Measurements from ENCODE around the gene FUT8.

DNA sequence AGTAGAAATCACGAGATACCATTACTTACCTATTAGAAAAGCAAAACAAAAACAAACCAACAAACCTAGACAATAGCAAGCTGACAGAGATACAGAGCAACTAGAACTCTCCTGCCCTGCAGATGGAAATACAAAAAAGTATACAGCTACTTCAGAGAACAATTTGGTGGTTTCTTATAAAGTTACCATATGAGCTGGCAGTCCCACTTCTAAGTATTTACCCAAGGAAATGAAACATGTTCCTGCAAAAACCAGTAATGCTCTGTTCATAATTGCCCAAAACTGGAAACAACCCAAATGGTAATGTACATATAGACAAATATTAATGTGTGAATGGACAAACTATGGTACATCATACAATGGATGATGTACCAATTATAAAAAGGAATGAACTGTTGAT, 31.7 kb downstream of the FUT8 start:
- TF ChIP-seq, protein P1, sequence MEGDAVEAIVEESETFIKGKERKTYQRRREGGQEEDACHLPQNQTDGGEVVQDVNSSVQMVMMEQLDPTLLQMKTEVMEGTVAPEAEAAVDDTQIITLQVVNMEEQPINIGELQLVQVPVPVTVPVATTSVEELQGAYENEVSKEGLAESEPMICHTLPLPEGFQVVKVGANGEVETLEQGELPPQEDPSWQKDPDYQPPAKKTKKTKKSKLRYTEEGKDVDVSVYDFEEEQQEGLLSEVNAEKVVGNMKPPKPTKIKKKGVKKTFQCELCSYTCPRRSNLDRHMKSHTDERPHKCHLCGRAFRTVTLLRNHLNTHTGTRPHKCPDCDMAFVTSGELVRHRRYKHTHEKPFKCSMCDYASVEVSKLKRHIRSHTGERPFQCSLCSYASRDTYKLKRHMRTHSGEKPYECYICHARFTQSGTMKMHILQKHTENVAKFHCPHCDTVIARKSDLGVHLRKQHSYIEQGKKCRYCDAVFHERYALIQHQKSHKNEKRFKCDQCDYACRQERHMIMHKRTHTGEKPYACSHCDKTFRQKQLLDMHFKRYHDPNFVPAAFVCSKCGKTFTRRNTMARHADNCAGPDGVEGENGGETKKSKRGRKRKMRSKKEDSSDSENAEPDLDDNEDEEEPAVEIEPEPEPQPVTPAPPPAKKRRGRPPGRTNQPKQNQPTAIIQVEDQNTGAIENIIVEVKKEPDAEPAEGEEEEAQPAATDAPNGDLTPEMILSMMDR (IDR thresholded peaks at IDR 0.05) = no peak
- no peak for TF ChIP-seq POLR2A (IDR thresholded peaks at IDR 0.05)

All from thyroid gland (tissue), 4 donors.